HepG2 (cell line): ENCODE measurements around the gene IKZF4. TPM values are rescaled to one million over a fixed set of nuclear protein-coding genes. Genes with fewer than 3 reads are reported as not detected.

Experiments
- ATAC-seq: fragments of 200-7000 bp; cut with Tn5 transposase; 3 replicates; pipeline ENCODE4 v1.9.1; 2020; ENCODE audit warnings: mild to moderate bottlenecking, moderate library complexity
- BruUV-seq: library from RNA; stranded (reverse); fragments of 400-500 nt; replicated peaks from 2 replicates; lab custom pipeline; 2021; lab: Mats Ljungman, UMichigan
- CTCF ChIA-PET: fragments of 300-600 bp; formaldehyde crosslinking; extraction: SDS; loops from one replicate; lab custom pipeline; 2021; ENCODE audit warnings: low total read pairs, inconsistent platforms, low intra/inter-chr PET ratio; lab: Yijun Ruan, JAX
- POLR2A ChIA-PET: fragments of 350-600 bp; sonication (Branson Sonifier 250); formaldehyde crosslinking; loops from one replicate; lab custom pipeline; 2020; ENCODE audit warnings: antibody characterized with exemption, inconsistent platforms; lab: Yijun Ruan, JAX
- DNase-seq: peaks from one replicate; pipeline ENCODE4 v3.0.0-alpha.2; 2015; ENCODE audit warnings: low spot score
- FAIRE-seq: peaks from 3 replicates; lab custom pipeline; 2011; peaks lifted over from hg19 to GRCh38; lab: Jason Lieb, UNC
- H2AFZ ChIP-seq: one replicate; pipeline ENCODE4 v1.6.1; 2011; ENCODE audit warnings: low read length, inconsistent platforms
- H3K27ac ChIP-seq: fragments of 300-600 bp; 3 replicates; pipeline ENCODE4 v1.8.0; 2011; ENCODE audit warnings: mixed run types, mild to moderate bottlenecking, mixed read lengths, low read length, inconsistent platforms; ENCODE audit not compliant: insufficient read depth; ENCODE audit errors: extremely low read length
- H3K27me3 ChIP-seq, 2 experiments: fragments of 200-600 bp in 1 of 2; 2 replicates in 1 of 2; 3 replicates in 1 of 2; pipeline versions ENCODE4 v1.6.0 to v1.8.0; 2011; ENCODE audit warnings: low read length in 2 of 2, mild to moderate bottlenecking in 2 of 2, moderate library complexity in 2 of 2, inconsistent platforms in 1 of 2; ENCODE audit not compliant: insufficient read depth in 2 of 2, control insufficient read depth in 1 of 2
- H3K36me3 ChIP-seq, 2 experiments: fragments of 200-600 bp in 1 of 2; replicated peaks in 1 of 2; 2 replicates in 1 of 2; 3 replicates in 1 of 2; pipeline versions ENCODE4 v1.5.1 to v1.8.0; 2011; ENCODE audit warnings: low read length in 2 of 2, inconsistent platforms in 1 of 2; ENCODE audit not compliant: insufficient read depth in 2 of 2, control insufficient read depth in 1 of 2
- H3K4me1 ChIP-seq: 2 replicates; pipeline ENCODE4 v1.5.1; 2012; ENCODE audit warnings: low read length, inconsistent platforms; ENCODE audit not compliant: insufficient read depth
- H3K4me2 ChIP-seq: 2 replicates; pipeline ENCODE4 v1.6.0; 2011; ENCODE audit warnings: low read depth, low read length, inconsistent platforms
- H3K4me3 ChIP-seq, 3 experiments: fragments of 200-600 bp in 1 of 3; sonication (generic), shearing (Covaris generic) in 1 of 3; replicated peaks in 1 of 3; 2 replicates each; pipeline ENCODE4 v1.5.1; 2011 to 2016; ENCODE audit warnings: low read length in 3 of 3, inconsistent platforms in 2 of 3, low read depth in 2 of 3, mild to moderate bottlenecking in 2 of 3, control low read depth in 1 of 3, mixed read lengths in 1 of 3; ENCODE audit not compliant: insufficient read depth in 1 of 3
- H3K79me2 ChIP-seq: one replicate; pipeline ENCODE4 v1.6.1; 2011; ENCODE audit warnings: low read length, inconsistent platforms; ENCODE audit not compliant: insufficient read depth
- H3K9ac ChIP-seq: 2 replicates; pipeline ENCODE4 v1.6.0; 2011; ENCODE audit warnings: mild to moderate bottlenecking, low read depth, low read length, inconsistent platforms; ENCODE audit not compliant: insufficient read depth
- H3K9me3 ChIP-seq: 2 replicates; pipeline ENCODE4 v1.5.1; 2012; ENCODE audit warnings: mild to moderate bottlenecking, low read length
- H4K20me1 ChIP-seq: 2 replicates; pipeline ENCODE4 v1.6.0; 2011; ENCODE audit warnings: inconsistent platforms, mild to moderate bottlenecking, low read length, moderate library complexity; ENCODE audit not compliant: insufficient read depth
- BRD4 ChIP-seq: sonication (generic); formaldehyde crosslinking; IDR thresholded peaks from 2 replicates; pipeline ENCODE4 v1.4.0; 2020; ENCODE audit warnings: missing genetic modification reagents
- DMAP1 ChIP-seq: IDR thresholded peaks from 2 replicates; pipeline ENCODE4 v1.6.1; 2016
- FOXA3 ChIP-seq: IDR thresholded peaks from 2 replicates; pipeline ENCODE4 v1.6.1; 2016; ENCODE audit warnings: missing genetic modification reagents, missing compliant biosample characterization
- MIER3 ChIP-seq: IDR thresholded peaks from 2 replicates; pipeline ENCODE4 v1.6.1; 2016; ENCODE audit warnings: missing compliant biosample characterization, borderline replicate concordance
- PAWR ChIP-seq: sonication (generic); formaldehyde crosslinking; IDR thresholded peaks from 2 replicates; pipeline ENCODE4 v1.4.0; 2020; ENCODE audit warnings: missing genetic modification reagents, mild to moderate bottlenecking, borderline replicate concordance
- RBAK ChIP-seq: sonication (generic); formaldehyde crosslinking; IDR thresholded peaks from 2 replicates; pipeline ENCODE4 v1.5.1; 2020; ENCODE audit warnings: mild to moderate bottlenecking, missing genetic modification reagents
- TBP ChIP-seq: sonication (generic); formaldehyde crosslinking; IDR thresholded peaks from 2 replicates; pipeline ENCODE4 v1.5.0; 2020; ENCODE audit warnings: missing genetic modification reagents
- ZNF263 ChIP-seq: sonication (generic); formaldehyde crosslinking; IDR thresholded peaks from 2 replicates; pipeline ENCODE4 v1.4.0; 2020; ENCODE audit warnings: missing genetic modification reagents
- ZNF660 ChIP-seq: sonication (generic); formaldehyde crosslinking; IDR thresholded peaks from 2 replicates; pipeline ENCODE4 v1.5.1; 2020; ENCODE audit warnings: mild to moderate bottlenecking, low read depth, missing genetic modification reagents, borderline replicate concordance
- ZNF768 ChIP-seq: sonication (generic); formaldehyde crosslinking; IDR thresholded peaks from 2 replicates; pipeline ENCODE4 v1.4.0; 2020; ENCODE audit warnings: missing genetic modification reagents
- ZNF816 ChIP-seq: sonication (generic); formaldehyde crosslinking; IDR thresholded peaks from 2 replicates; pipeline ENCODE4 v1.8.0; 2022; ENCODE audit warnings: missing genetic modification reagents, mild to moderate bottlenecking, borderline replicate concordance
- WGBS: methylation state at CpG from one replicate; pipeline ENCODE4 v1.1.6; 2017; ENCODE audit warnings: low lambda C conversion rate; 5-methylcytosine and 5-hydroxymethylcytosine counted together
- in situ Hi-C: cut with HindIII; loops from 2 replicates; pipeline ENCODE4 v1.10.0; 2017; ENCODE audit warnings: low pct_unique_long_range_greater_than_20kb; ENCODE audit not compliant: extremely low pct_ligation_motif_present
- intact Hi-C: fragments of 100-400 bp; cut with micrococcal nuclease; formaldehyde crosslinking; loops from one replicate; pipeline ENCODE4 v1.10.0; 2022; ENCODE audit not compliant: unreplicated experiment
- polyA plus RNA-seq, 8 experiments: library from polyadenylated mRNA; depleted of rRNA in 3 of 8; stranded (reverse) in 7 of 8; unstranded in 1 of 8; fragments of >200 nt; fragmentation: Illumina TruSeq in 4 of 8; extraction: Trizol in 4 of 8; gene quantifications; 2 replicates each; pipeline versions ENCODE4 v1.2.1 to v1.2.3, GENCODE V29; 2011 to 2016; ENCODE audit warnings: low read depth in 4 of 8, missing spikeins in 1 of 8, mixed read lengths in 1 of 8; ENCODE audit not compliant: insufficient read depth in 1 of 8
- total RNA-seq, 5 experiments: library from RNA; depleted of rRNA; stranded (reverse); fragments of >200 nt; fragmentation: Illumina TruSeq; extraction: Trizol; gene quantifications; 2 replicates each; pipeline ENCODE4 v1.2.3, GENCODE V29; 2016; ENCODE audit warnings: low read depth in 1 of 5
- TF ChIP-seq, protein P1 (sequence below): sonication (generic); formaldehyde crosslinking; IDR thresholded peaks from 2 replicates; pipeline ENCODE4 v1.4.0; 2020; ENCODE audit warnings: missing genetic modification reagents

Gene IKZF4
- total and polyA plus RNA-seq, 2 of the 13 experiments (the other 11 are each of a cell fraction or from before 2014, with no cell fraction given) = 0.58 to 2.2 TPM

DNA sequence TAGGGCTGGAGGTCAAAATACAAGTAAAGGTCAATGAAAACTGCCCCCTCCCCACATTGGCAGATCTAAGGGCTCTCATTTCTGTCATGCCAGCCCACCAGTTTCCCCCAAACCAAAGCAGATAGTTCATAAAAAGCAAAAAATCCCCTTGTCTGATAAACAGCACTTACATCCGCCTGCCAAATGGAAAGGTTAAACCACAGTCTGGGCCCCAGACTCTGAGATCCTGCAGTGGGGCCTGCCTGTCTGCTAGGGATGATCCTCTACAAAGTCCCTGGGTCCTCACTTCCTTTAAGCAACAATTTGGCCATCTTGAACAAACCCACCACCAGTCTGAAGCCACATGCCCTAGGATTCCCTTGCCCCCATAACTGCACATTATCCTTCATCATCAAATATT lies 11.1 kb downstream of the IKZF4 start:
- TF ChIP-seq ZNF263 (CRISPR knock-in tag) = no peak
- TF ChIP-seq, protein P1, sequence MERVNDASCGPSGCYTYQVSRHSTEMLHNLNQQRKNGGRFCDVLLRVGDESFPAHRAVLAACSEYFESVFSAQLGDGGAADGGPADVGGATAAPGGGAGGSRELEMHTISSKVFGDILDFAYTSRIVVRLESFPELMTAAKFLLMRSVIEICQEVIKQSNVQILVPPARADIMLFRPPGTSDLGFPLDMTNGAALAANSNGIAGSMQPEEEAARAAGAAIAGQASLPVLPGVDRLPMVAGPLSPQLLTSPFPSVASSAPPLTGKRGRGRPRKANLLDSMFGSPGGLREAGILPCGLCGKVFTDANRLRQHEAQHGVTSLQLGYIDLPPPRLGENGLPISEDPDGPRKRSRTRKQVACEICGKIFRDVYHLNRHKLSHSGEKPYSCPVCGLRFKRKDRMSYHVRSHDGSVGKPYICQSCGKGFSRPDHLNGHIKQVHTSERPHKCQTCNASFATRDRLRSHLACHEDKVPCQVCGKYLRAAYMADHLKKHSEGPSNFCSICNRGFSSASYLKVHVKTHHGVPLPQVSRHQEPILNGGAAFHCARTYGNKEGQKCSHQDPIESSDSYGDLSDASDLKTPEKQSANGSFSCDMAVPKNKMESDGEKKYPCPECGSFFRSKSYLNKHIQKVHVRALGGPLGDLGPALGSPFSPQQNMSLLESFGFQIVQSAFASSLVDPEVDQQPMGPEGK = no peak
- TF ChIP-seq FOXA3 (CRISPR knock-in tag) = no peak
- TF ChIP-seq MIER3 (CRISPR knock-in tag) = no peak
- TF ChIP-seq DMAP1 = no peak
- TF ChIP-seq ZNF768 (CRISPR knock-in tag) = no peak
- TF ChIP-seq RBAK (CRISPR knock-in tag) = no peak
- no peak for TF ChIP-seq ZNF816 (CRISPR knock-in tag)
- TF ChIP-seq TBP = no peak
- no peak for TF ChIP-seq BRD4 (CRISPR knock-in tag)
- TF ChIP-seq ZNF660 (CRISPR knock-in tag) = no peak
- no peak for TF ChIP-seq PAWR (CRISPR knock-in tag)
- in situ Hi-C loops (loop anchor here (5.0 to 10.0 kb wide), 3 partner anchors 35 to 295 kb away; partner anchors contain the start of genes RAB5B and SUOX), intact Hi-C loops (no loop called here)
- ChIA-PET CTCF (no interaction called here), POLR2A (interaction anchor here (3.9 kb wide), 1 partner anchor 36 kb away, joined by 35 read pairs; the partner anchor contains the start of gene SUOX)
- Histone ChIP-seq H3K9ac (no peak overlapping the region), H3K79me2 (no peaks in the 10 kb centered on the region), H4K20me1 (no peaks in the 10 kb centered on the region), H3K4me1 (peaks cover 13% of the 10 kb centered on the region), H3K27me3 (no peaks in the 10 kb centered on the region), H3K4me2 (no peak overlapping the region), H3K27ac (no peak overlapping the region), H3K4me3 (no peak overlapping the region), H3K36me3 (peaks cover 0 to 34% of the 10 kb centered on the region in 2 experiments; a peak in 4 of 5 replicates), H3K9me3 (no peaks in the 10 kb centered on the region), H2AFZ (no peak overlapping the region)
- BruUV-seq = no TSS peak
- FAIRE-seq (no peak), DNase-seq (no peak), ATAC-seq (no peak)
- WGBS = 89% methylated on average over 1 of the region's 1 CpG
